ENCODE results near the gene MARCOL. TPM values are rescaled to one million over a fixed set of nuclear protein-coding genes. Genes with fewer than 3 reads are reported as not detected.
"Not testable (repeated sequence)": the region's sequence is repeated elsewhere in the genome, so short reads cannot be mapped to it uniquely, and the experiment has no call there.

The MARCOL gene
- total RNA-seq, 1 donor from 2014 or later, result not detected

DNA sequence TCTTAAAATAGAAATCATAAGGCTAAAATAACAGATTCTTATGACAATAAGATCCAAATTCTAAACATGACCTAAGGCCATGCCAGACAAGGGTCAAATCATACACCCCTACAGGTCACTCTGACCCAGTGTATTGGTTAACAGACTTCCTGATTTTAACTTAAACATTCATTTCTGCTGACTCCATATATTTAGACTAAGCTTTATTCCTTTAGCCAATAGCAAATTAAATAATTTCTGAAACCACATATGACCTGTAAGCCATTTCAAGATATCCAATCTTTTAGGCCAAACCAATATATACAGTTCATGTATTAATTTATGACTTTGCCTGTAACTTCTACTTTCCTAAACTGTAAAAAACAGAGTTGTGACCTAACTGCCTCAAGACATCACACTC, 22.9 kb downstream of the MARCOL start:
- Mint-ChIP-seq H3K27me3 (ENCODE audit: low read depth) (no peaks in the 10 kb centered on the region), H3K36me3 (ENCODE audit: low read depth) (peaks cover 13% of the 10 kb centered on the region), H3K4me3 (no peak overlapping the region), H3K4me1 (no peaks in the 10 kb centered on the region), H3K9me3 (peaks cover 18% of the 10 kb centered on the region), H3K27ac (ENCODE audit: unreplicated experiment) (no peak overlapping the region)
- DNase-seq (ENCODE audit: low read depth, low spot score), result no peak
- TF ChIP-seq, protein P1, sequence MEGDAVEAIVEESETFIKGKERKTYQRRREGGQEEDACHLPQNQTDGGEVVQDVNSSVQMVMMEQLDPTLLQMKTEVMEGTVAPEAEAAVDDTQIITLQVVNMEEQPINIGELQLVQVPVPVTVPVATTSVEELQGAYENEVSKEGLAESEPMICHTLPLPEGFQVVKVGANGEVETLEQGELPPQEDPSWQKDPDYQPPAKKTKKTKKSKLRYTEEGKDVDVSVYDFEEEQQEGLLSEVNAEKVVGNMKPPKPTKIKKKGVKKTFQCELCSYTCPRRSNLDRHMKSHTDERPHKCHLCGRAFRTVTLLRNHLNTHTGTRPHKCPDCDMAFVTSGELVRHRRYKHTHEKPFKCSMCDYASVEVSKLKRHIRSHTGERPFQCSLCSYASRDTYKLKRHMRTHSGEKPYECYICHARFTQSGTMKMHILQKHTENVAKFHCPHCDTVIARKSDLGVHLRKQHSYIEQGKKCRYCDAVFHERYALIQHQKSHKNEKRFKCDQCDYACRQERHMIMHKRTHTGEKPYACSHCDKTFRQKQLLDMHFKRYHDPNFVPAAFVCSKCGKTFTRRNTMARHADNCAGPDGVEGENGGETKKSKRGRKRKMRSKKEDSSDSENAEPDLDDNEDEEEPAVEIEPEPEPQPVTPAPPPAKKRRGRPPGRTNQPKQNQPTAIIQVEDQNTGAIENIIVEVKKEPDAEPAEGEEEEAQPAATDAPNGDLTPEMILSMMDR (conservative IDR thresholded peaks at IDR 0.05), result no peak

DNA sequence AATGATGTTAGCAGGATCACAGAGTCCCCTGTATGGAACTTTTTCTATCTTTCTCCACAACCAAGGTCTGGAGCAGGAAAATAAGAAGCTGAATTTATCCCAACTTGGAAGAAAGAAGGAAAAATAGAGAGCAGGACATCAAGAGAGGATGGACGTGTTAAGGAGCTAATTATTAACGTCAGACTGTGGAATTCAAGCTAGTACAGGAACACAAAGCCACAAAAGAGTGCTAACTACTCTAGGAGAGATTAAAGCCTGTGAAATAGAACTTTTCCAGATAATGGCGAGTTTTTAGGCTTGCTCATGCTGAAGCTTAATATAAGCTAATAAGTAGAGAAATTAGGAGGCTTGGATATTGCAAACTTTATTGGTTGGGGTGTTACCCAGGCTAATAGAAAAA, 29.6 kb downstream of the MARCOL start:
- H3K4me1 Mint-ChIP-seq, result no peaks in the 10 kb centered on the region
- H3K27ac Mint-ChIP-seq (ENCODE audit: unreplicated experiment), result no peak overlapping the region
- TF ChIP-seq, protein P1 (conservative IDR thresholded peaks at IDR 0.05), result no peak
- peaks cover 3% of the 10 kb centered on the region for H3K9me3 Mint-ChIP-seq
- no peaks in the 10 kb centered on the region for H3K36me3 Mint-ChIP-seq (ENCODE audit: low read depth)
- H3K27me3 Mint-ChIP-seq (ENCODE audit: low read depth), result no peaks in the 10 kb centered on the region
- no peak for DNase-seq (ENCODE audit: low read depth, low spot score)
- no peak overlapping the region for H3K4me3 Mint-ChIP-seq

DNA sequence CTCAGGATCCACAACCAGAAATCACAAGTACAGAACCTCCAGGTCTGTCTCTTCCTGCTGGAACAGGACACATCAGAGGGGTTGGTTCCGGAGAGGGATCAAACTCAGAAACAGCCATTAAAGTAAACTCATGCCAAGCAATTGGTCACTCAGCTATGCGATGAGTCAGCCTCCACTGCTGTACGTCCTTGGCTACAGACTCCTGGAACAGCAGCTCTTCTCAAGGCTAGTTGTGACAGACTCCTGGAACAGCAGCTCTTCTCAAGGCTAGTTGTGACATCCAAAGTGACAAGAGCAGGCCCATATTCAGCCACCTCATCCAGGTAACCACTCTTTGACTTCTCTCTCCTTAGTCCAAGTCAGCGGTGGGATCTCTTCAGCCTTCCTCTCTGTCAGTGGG, 30.2 kb downstream of the MARCOL start, which contains the start of gene SPINK13:
SPINK13 (plus strand) TSS at position 229 of the 400 bp plus-strand sequence. CDS start 1,279 bp downstream, outside the sequence.
- H3K36me3 Mint-ChIP-seq (ENCODE audit: low read depth), result no peaks in the 10 kb centered on the region
- TF ChIP-seq, protein P1 (conservative IDR thresholded peaks at IDR 0.05), result no peak
- no peaks in the 10 kb centered on the region for H3K27me3 Mint-ChIP-seq (ENCODE audit: low read depth)
- no peak within 1 kb of the TSS for H3K27ac Mint-ChIP-seq (ENCODE audit: unreplicated experiment)
- no peaks in the 10 kb centered on the region for H3K4me1 Mint-ChIP-seq
- H3K4me3 Mint-ChIP-seq, result no peak within 1 kb of the TSS
- no peak for DNase-seq (ENCODE audit: low read depth, low spot score)
- peaks cover 3% of the 10 kb centered on the region for H3K9me3 Mint-ChIP-seq

DNA sequence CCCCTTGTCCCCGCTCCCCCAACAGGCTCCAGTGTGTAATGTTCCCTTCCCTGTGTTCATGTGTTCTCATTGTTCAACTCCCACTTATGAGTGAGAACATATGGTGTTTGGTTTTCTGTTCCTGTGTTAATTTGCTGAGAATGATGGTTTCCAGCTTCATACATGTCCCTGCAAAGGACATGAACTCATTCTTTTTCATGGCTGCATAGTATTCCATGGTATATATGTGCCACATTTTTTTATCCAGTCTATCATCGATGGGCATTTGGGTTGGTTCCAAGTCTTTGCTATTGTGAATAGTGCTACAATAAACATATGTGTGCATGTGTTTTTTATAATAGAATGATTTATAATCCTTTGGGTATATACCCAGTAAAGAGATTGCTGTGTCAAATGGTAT, 36.8 kb downstream of the MARCOL start:
- H3K27me3 Mint-ChIP-seq (ENCODE audit: low read depth); H3K27ac Mint-ChIP-seq (ENCODE audit: unreplicated experiment); DNase-seq (ENCODE audit: low read depth, low spot score); H3K36me3 Mint-ChIP-seq (ENCODE audit: low read depth); H3K4me3 Mint-ChIP-seq; H3K4me1 Mint-ChIP-seq: not testable (repeated sequence)
- H3K9me3 Mint-ChIP-seq, result peaks cover 12% of the 10 kb centered on the region

DNA sequence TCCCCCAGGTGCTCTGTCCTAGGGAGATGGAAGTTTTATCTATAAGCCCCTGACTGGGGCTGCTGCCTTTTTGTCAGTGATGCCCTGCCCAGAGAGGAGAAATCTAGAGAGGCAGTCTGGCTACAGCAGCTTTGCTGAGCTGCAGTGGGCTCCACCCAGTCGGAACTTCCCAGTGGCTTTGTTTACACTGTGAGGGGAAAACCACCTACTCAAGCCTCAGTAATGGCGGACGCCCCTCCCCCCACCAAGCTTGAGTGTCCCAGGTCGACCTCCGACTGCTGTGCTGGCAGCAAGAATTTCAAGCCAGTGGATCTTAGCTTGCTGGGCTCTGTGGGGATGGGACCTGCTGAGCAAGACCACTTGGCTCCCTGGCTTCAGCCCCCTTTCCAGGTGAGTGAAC, 42.6 kb downstream of the MARCOL start:
- DNase-seq (ENCODE audit: low read depth, low spot score); H3K9me3 Mint-ChIP-seq; H3K27me3 Mint-ChIP-seq (ENCODE audit: low read depth); H3K4me3 Mint-ChIP-seq; H3K27ac Mint-ChIP-seq (ENCODE audit: unreplicated experiment); H3K4me1 Mint-ChIP-seq; H3K36me3 Mint-ChIP-seq (ENCODE audit: low read depth): not testable (repeated sequence)

DNA sequence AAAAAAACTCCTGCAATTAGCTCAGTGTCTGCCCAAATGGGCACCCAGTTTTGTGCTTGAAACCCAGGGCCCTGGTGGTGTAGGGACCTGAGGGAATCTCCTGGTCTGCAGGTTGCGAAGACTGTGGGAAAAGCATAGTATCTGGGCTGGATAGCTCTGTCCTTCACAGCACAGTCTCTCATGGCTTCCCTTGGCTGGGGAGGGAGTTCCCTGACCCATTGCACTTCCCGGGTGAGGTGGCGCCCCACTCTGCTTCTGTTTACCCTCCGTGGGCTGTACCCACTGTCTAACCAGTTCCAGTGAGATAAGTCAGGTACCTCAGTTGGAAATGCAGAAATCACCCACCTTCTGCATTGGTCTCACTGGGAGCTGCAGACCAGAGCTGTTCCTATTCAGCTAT, 43.0 kb downstream of the MARCOL start:
- not testable (repeated sequence) for DNase-seq (ENCODE audit: low read depth, low spot score); H3K9me3 Mint-ChIP-seq; H3K36me3 Mint-ChIP-seq (ENCODE audit: low read depth); H3K4me3 Mint-ChIP-seq; H3K27ac Mint-ChIP-seq (ENCODE audit: unreplicated experiment); H3K4me1 Mint-ChIP-seq; H3K27me3 Mint-ChIP-seq (ENCODE audit: low read depth)

DNA sequence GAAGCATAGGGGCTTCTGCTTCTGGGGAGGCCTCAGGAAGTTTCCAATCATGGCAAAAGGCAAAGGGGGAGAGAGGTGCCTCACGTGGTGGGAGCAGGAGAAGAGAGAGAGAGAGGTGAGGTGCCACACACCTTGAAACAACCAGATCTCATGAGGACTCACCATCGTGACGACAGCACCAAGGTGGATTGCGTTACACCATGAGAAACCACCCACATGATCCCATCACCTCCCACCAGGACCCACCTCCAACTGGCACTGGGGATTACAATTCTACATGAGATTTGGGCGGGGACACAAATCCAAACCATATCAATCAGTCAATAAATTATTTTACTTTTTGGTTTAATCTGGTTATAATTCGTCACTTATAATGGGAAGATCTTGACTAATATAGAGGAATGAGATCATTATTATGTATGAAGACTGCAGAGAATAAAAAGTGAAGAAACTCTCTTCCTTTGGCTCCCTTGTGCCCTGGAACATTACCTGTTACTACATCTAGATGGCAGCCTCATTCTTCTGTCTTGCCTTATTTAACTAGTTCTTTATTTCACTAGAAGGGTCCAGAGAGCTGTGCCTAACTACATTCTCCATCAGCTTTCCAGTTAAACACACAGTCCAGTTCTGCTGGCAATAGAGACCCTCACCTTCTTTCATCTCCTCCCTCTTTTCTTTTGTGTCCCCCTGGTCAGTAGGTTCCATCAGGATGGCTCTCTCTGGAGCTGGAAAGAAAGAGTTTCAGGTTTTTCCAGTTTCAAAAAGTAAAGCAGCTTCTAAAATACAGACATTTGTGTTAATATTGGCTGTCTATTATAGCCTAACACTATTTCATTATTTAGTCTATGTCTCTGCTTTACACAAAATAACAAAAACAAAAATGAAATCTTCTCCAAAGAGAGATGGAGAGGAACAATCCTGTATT, 52.2 kb downstream of the MARCOL start:
- no peaks in the 10 kb centered on the region for H3K9me3 Mint-ChIP-seq
- no peak overlapping the region for H3K4me3 Mint-ChIP-seq
- TF ChIP-seq, protein P1 (conservative IDR thresholded peaks at IDR 0.05), result peak; percentile 65
- no peak overlapping the region for H3K27ac Mint-ChIP-seq (ENCODE audit: unreplicated experiment)
- no peak for DNase-seq (ENCODE audit: low read depth, low spot score)
- H3K4me1 Mint-ChIP-seq, result no peaks in the 10 kb centered on the region
- H3K27me3 Mint-ChIP-seq (ENCODE audit: low read depth), result peaks cover 2% of the 10 kb centered on the region
- H3K36me3 Mint-ChIP-seq (ENCODE audit: low read depth), result no peaks in the 10 kb centered on the region

Measured in neural crest cell (in vitro differentiated cells).